Fibroblast of lung (primary cell): ENCODE results near the gene CHD5. TPM values are rescaled to one million over a fixed set of nuclear protein-coding genes. Genes with fewer than 3 reads are reported as not detected.

ENCODE experiments used
- DNase-seq, 2 donors: peaks; one replicate each; pipeline versions ENCODE4 v3.0.0 to v3.0.0-alpha.2; 2010; ENCODE audit warnings: low read depth in 2 of 2
- H2AFZ ChIP-seq: 2 replicates; pipeline ENCODE4 v1.5.1; 2012; ENCODE audit warnings: low read length, control low read depth, inconsistent platforms
- H3K27ac ChIP-seq: 2 replicates; pipeline ENCODE4 v1.5.1; 2011; ENCODE audit warnings: low read length, control low read depth; ENCODE audit not compliant: insufficient read depth
- H3K27me3 ChIP-seq: 2 replicates; pipeline ENCODE4 v1.5.1; 2011; ENCODE audit warnings: mild to moderate bottlenecking, low read length; ENCODE audit not compliant: control insufficient read depth, insufficient read depth
- H3K36me3 ChIP-seq: 2 replicates; pipeline ENCODE4 v1.5.1; 2011; ENCODE audit warnings: low read length; ENCODE audit not compliant: control insufficient read depth, insufficient read depth
- H3K4me1 ChIP-seq: 2 replicates; pipeline ENCODE4 v1.5.1; 2011; ENCODE audit warnings: low read length; ENCODE audit not compliant: control insufficient read depth, insufficient read depth; ENCODE audit errors: extremely low read depth
- H3K4me2 ChIP-seq: 2 replicates; pipeline ENCODE4 v1.5.1; 2011; ENCODE audit warnings: low read length, control low read depth; ENCODE audit not compliant: insufficient read depth; ENCODE audit errors: extremely low read depth
- H3K4me3 ChIP-seq, 4 experiments: fragments of 200-600 bp in 1 of 4; sonication (generic) in 1 of 4; replicated peaks in 1 of 4; 2 replicates each; pipeline ENCODE4 v1.5.1; 2011 to 2016; ENCODE audit warnings: low read length in 4 of 4, low read depth in 3 of 4, mild to moderate bottlenecking in 3 of 4, control low read depth in 2 of 4, inconsistent platforms in 1 of 4, mixed read lengths in 1 of 4; ENCODE audit not compliant: insufficient read depth in 1 of 4; ENCODE audit errors: control extremely low read depth in 1 of 4
- H3K79me2 ChIP-seq: 2 replicates; pipeline ENCODE4 v1.5.1; 2012; ENCODE audit warnings: mild to moderate bottlenecking, low read length, inconsistent platforms; ENCODE audit not compliant: control insufficient read depth, insufficient read depth
- H3K9ac ChIP-seq: 2 replicates; pipeline ENCODE4 v1.5.1; 2011; ENCODE audit warnings: mild to moderate bottlenecking, low read length, control low read depth; ENCODE audit not compliant: insufficient read depth
- H3K9me3 ChIP-seq: 2 replicates; pipeline ENCODE4 v1.5.1; 2012; ENCODE audit warnings: low read depth, low read length; ENCODE audit not compliant: control insufficient read depth, insufficient read depth
- H4K20me1 ChIP-seq: 2 replicates; pipeline ENCODE4 v1.5.1; 2011; ENCODE audit warnings: low read length; ENCODE audit not compliant: control insufficient read depth, insufficient read depth; ENCODE audit errors: extremely low read depth
- CTCF ChIP-seq, 2 donors: IDR thresholded peaks in 1 of 2; conservative IDR thresholded peaks in 1 of 2; 1 replicate in 1 of 2; 2 replicates in 1 of 2; pipeline ENCODE4 v1.5.1; 2011 to 2012; ENCODE audit warnings: low read length in 2 of 2, control low read depth in 1 of 2, inconsistent platforms in 1 of 2, low read depth in 1 of 2, mild to moderate bottlenecking in 1 of 2
- EZH2 ChIP-seq: IDR thresholded peaks from 2 replicates; pipeline ENCODE4 v1.5.1; 2012; ENCODE audit warnings: low read length, control low read depth, mild to moderate bottlenecking; ENCODE audit errors: missing control alignments
- polyA plus RNA-seq, 2 donors: library from polyadenylated mRNA; depleted of rRNA in 1 of 2; stranded (reverse) in 1 of 2; unstranded in 1 of 2; fragments of >200 nt; gene quantifications; 2 replicates each; pipeline ENCODE4 v1.2.1, GENCODE V29; 2011 to 2012; ENCODE audit warnings: missing spikeins in 1 of 2
- total RNA-seq: library from RNA; depleted of rRNA; stranded (reverse); fragments of >200 nt; gene quantifications from 2 replicates; pipeline ENCODE4 v1.2.1, GENCODE V29; 2014

The CHD5 gene
- total and polyA plus RNA-seq, 2 donors (not counting 1 experiment from before 2014, with no cell fraction given) = under 0.01 to 0.01 TPM

- no peak overlapping the region for H3K4me3 ChIP-seq
- H3K36me3 ChIP-seq = no peaks in the 10 kb centered on the region
- H3K27ac ChIP-seq = no peak overlapping the region
- H2AFZ ChIP-seq = no peak overlapping the region
- H3K27me3 ChIP-seq = no peaks in the 10 kb centered on the region
- no peak overlapping the region for H3K4me2 ChIP-seq
- H4K20me1 ChIP-seq = no peaks in the 10 kb centered on the region
- no peaks in the 10 kb centered on the region for H3K9me3 ChIP-seq
- no peak for DNase-seq
- no peaks in the 10 kb centered on the region for H3K4me1 ChIP-seq
- H3K9ac ChIP-seq = no peak overlapping the region
- no peaks in the 10 kb centered on the region for H3K79me2 ChIP-seq
- TF ChIP-seq CTCF (conservative IDR thresholded peaks at IDR 0.05 in 1 of 2, IDR thresholded peaks at IDR 0.05 in 1 of 2; ENCODE audit: low read depth in 1 of 2, low read length in 2 of 2) = no peak
- TF ChIP-seq EZH2 = no peak
Measured at GRCh38 chr1:6085666-6086065, 94.5 kb downstream of the CHD5 start.

GRCh38 chr1:6084781-6085495, 95.2 kb downstream of the CHD5 start:
- H3K27ac ChIP-seq = no peak overlapping the region
- H3K4me1 ChIP-seq = no peaks in the 10 kb centered on the region
- no peaks in the 10 kb centered on the region for H4K20me1 ChIP-seq
- H2AFZ ChIP-seq = no peak overlapping the region
- no peaks in the 10 kb centered on the region for H3K79me2 ChIP-seq
- no peaks in the 10 kb centered on the region for H3K36me3 ChIP-seq
- H3K4me3 ChIP-seq = no peak overlapping the region
- H3K9me3 ChIP-seq = no peaks in the 10 kb centered on the region
- H3K4me2 ChIP-seq = no peak overlapping the region
- no peaks in the 10 kb centered on the region for H3K27me3 ChIP-seq
- TF ChIP-seq EZH2 = no peak
- no peak for TF ChIP-seq CTCF (conservative IDR thresholded peaks at IDR 0.05 in 1 of 2, IDR thresholded peaks at IDR 0.05 in 1 of 2; ENCODE audit: low read depth in 1 of 2, low read length in 2 of 2)
- H3K9ac ChIP-seq = no peak overlapping the region
- no peak for DNase-seq

GRCh38 chr1:6083801-6084446, 96.2 kb downstream of the CHD5 start:
- Histone ChIP-seq H3K79me2 (no peaks in the 10 kb centered on the region), H3K9me3 (no peaks in the 10 kb centered on the region), H2AFZ (no peak overlapping the region), H3K27ac (no peak overlapping the region), H3K4me1 (no peaks in the 10 kb centered on the region), H3K4me3 (no peak overlapping the region), H4K20me1 (no peaks in the 10 kb centered on the region), H3K9ac (no peak overlapping the region), H3K36me3 (no peaks in the 10 kb centered on the region), H3K4me2 (no peak overlapping the region), H3K27me3 (no peaks in the 10 kb centered on the region)
- peak in 1 of 2 donors; percentile 50 for DNase-seq
- TF ChIP-seq EZH2 (no peak), CTCF (conservative IDR thresholded peaks at IDR 0.05 in 1 of 2, IDR thresholded peaks at IDR 0.05 in 1 of 2; ENCODE audit: low read depth in 1 of 2, low read length in 2 of 2) (no peak)
